ENCODE measurements around the gene TMEM59L.
"Not testable (repeated sequence)": the region's sequence is repeated elsewhere in the genome, so short reads cannot be mapped to it uniquely, and the experiment has no call there.

Gene TMEM59L

DNA sequence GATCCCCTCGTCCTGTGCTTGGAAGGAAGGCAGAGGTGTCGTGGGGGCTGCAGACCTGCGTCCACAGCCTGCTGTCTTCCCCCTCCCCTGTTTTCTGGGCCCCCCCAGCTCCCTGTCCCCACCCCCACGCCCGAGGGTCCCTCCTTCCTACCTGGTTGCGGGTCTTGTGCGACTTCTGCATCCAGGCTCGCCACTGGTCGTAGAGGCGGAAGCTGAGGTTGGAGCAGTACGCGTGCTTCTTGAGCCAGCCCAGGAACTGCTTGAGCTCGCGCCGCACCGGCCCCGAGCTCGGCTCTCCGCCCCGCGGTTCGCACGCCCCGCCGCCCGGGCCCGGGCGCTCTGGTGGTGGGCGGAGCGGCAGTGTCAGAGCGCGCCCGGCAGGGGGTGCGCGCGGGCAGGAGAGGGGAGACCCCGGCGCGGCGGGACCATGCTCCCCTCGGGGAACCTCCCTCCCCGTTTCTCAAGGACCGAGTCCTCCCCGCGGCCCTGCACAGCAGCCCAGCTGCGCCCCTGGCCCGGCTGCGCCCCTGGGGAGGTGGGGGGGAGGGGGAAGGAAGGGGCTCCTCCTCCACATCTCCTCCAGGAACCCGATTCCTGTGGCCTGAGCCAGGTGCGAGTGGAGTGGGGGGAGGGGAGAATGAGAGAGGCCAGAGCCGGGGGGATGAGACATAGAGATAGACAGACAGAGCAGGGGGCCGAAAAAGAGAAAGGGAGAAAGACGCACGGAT lies 18.4 kb upstream of the TMEM59L start:
- in situ Hi-C loops (cut with MboI; ENCODE audit: low sequenced_read_pairs) = no loop called here

DNA sequence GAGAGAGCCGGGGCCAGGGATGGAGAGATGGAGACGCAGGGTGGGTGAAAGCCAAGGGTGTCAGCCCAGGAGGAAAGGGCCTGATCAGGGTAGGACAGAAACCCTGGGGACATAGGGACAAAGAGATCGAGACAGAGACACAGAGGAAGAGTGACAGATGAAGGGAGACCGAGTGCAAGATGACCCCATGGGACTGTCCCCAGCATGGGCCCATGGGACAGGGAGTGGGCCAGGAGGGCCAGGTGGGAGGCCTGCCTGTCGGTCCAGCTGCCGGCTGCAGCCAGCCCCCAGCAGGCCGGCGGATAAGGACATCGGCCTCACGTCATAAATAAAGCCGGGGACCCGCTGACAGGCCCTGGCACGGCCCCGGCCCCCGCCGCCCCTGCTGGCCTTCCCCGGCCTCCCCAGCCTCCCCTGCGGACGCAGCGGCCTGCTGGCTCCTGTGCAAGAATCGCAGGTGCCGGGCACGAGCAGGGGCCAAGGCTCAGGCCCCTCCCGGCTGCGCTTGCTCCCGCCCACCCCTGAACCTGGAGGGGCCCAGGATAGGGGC lies 17.8 kb upstream of the TMEM59L start:
- in situ Hi-C loops (cut with MboI; ENCODE audit: low sequenced_read_pairs) = no loop called here

DNA sequence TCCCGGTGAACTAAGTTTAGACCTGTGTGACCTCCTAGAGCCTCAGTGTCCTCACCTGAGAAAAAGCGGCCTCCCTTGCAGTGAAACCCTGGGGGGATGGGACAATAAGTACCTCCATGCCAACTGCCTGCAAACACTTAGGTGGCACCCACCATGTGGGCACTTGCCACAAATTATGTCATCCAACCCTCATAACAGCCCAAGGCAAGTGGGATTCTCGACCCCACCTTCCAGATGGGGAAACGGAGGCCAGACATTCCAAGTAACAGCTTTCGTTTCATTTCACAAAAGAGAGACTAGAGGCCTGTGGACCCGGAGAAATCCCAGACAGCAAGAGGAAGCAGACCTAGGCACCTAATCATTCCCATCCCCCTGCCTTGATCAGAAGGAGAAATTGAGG lies 17.2 kb upstream of the TMEM59L start:
- in situ Hi-C loops (cut with MboI; ENCODE audit: low sequenced_read_pairs) = no loop called here

DNA sequence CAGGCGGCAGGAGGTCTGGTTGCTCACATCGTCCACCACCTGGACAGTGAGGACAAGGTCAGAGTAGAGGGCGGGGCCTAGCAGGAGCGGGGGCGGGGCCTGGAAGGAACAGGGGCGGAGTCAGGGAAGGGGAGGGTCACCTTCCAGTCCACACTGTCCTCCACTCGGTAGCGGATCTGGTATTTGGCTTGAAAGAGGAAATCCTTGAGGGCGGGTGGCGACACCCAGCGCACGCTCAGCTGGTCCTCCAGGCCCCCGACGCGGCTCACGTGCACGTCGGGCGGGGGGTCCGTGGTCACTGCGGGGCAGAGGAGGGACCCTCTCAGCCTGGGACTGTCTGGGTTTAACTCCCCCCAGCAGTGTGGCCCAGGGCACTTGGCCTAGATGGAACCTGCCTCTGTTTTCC lies 15.9 kb upstream of the TMEM59L start:
- in situ Hi-C loops (cut with MboI; ENCODE audit: low sequenced_read_pairs) = no loop called here

DNA sequence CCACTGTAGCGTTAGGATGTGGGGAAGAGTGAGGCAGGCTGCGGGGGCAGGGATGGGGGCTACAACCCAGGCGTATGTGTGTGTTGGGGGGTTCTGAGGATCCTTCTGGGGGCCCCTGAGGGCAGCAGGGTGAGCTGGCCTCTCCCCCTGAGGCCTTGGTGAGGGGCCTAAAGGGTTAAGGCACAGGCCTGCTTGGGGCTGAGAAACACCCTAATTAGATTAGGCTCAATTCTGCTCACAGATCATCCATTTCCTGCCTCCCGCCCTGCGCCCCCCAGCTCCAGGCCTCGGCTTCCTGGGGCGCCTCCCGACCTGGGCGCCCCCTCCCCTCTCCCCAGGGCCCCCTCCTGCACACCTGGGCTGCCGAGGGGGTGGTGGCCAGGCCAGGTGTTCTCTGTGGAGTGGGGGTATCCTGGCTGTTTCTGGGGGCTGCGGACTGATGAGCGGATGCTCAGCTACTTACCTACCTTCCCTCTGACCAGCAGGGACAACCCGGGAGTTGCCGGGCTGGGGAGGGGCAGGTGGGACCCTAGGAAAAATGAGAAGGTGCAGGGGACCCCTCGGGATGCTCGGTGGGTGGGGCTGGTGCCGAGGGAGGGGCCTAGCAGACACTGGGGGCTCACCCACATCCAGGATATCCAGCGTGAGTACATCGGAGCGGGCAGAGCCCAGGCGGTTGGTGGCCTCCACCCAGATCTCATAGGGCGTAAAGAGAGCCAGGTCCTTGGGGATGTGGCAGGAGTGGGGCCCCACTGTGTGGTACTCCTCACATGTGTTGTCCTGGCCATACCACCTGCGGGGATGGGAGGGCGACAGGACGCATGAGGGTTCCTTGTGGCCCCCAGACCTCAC lies 14.6 kb upstream of the TMEM59L start:
- in situ Hi-C loops (cut with MboI; ENCODE audit: low sequenced_read_pairs) = no loop called here

DNA sequence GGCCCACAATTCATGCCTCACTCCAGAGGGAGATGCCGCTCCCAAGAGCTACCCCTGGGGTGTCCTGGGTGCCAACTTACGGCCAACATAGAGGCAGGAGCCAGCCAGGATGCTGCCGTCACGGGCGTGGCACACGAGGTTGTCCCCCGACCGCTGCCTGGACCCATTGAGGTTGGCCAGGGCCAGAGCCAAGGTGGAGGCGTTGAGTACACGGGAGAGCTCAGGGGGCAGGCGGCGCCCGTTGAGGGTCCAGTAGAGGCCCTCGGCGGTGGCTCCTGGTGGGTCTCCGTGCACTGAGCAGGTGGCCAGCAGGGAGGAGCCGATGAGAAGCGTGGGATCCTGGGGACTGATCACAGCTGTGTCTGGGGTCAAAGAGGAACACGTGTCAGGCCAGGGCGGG lies 13.2 kb upstream of the TMEM59L start:
- in situ Hi-C loops (cut with MboI; ENCODE audit: low sequenced_read_pairs) = no loop called here

DNA sequence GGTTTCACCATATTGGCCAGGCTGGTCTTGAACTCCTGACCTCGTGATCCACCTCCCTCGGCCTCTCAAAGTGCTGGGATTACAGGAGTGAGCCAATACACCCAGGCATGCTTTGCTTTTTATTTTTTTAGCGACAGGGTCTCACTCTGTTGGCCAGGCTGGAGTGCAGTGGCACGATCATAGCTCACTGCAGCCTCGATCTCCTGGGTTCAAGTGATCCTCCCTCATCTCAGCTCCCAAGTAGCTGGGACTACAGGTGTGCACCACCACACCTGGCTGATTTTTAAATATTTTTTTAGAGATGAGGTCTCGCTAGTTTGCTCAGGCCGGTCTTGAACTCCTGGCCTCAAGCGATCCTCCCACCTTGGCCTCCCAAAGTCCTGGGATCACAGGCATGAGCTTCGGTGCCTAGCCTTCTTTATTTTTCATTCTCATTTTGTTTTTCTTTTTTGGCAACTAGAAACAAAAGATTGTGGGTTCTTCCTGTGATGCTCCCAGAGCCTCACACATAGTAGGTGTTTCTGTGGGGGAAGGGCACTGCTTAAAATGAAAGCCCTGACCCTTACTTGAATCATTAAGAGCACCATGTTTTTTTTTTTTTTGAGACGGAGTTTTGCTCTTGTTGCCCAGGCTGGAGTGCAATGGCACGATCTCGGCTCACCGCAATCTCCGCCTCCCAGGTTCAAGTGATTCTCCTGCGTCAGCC lies 11.8 kb upstream of the TMEM59L start:
- in situ Hi-C loops (cut with MboI; ENCODE audit: low sequenced_read_pairs) = not testable (repeated sequence)

DNA sequence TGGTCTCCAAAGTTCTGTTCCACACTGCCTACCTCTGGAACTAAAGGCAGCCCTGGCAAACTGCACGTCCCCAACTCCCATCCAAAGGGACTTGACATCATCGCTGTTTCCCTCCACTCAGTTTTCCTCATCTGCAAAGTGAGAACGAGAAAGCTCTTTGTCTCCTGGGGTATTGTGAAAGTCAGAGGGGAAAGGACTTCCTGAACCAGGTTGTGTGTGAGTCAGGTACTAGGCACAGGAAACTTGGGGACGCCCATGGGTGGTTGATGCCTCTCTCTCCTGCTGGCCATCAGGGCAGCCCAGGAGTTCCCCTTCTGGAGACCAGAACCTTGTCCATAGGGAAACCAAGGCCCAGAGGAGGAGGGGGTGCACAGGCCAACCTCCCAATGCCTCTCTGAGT lies 10.8 kb upstream of the TMEM59L start:
- in situ Hi-C loops (cut with MboI; ENCODE audit: low sequenced_read_pairs) = no loop called here

DNA sequence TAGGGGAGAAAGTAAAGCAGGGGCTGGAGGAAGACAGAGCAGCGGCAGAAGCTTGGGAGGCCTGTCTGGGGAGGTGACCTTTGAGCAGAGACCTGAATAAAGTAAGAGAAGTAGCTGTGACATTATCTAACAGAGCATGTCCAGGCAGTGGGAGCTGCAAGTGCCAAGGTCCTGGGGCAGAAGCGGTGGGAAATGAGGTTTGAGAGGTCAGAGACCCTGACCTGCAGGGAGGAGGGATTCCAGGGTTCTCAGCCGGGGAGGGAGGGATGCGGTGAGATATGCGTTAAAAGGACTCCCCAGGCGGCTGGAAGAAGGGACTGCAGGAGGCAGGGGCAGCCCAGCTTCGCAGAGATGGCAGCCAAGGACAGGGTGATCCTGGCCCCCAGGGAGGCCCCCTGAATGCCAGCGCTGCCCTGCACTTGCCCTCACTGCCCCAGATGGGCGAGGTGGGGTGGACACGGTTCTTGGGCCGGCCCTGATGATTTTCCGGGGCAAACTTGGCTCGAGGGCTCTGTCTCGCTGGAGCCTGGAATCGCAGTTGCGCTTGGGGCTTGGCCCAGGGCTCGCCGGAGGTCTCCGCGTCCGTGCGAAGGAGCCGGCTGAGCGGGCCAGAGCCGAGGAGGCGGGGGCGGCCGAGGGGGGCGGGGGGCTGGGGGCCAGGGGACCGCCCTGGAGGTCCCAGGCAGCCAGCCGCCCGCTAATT lies 9.3 kb upstream of the TMEM59L start:
- in situ Hi-C loops (cut with MboI; ENCODE audit: low sequenced_read_pairs) = no loop called here

DNA sequence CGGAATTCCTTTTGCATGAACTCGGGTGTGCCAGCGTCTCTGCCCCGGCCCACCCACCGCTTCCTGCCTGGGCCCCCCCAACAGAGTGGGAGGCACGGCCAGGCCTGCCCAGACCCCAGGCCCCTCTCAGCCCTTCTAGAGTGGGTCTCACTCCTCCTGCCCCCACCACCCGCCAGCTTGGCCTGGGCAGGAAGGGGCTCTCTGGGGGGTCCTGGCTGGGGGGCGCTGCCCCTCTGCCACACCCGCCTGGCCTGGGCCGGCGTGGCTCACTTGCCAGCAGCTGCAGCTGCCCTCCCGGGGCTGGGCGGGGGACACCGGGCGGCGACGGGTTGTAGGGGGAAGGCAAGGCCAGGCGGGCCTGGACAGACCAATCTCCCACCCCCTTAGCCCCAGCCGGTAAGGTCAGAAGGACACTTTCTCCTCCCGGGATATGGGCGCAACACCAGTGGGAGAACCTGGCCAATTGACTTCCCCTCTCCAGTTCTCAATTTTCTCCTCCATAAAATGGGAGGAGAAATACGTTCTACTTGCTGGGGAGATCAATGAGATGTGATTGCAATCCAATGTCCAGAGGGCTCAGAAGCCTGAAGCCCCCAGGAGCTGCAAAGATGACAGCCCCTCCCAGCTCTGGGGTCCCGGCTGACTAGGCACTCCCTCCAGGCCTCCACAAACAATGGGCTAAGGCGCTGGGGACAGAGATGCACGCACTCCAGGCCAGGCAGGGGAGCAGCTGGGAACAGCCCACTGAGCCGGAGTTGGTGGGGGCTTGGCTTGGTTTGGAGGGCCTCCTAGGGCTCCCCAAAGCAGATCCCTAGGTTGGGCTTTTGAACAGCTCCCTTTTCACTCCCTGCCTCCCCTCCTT lies 8.5 kb upstream of the TMEM59L start:
- in situ Hi-C loops (cut with MboI; ENCODE audit: low sequenced_read_pairs) = no loop called here

DNA sequence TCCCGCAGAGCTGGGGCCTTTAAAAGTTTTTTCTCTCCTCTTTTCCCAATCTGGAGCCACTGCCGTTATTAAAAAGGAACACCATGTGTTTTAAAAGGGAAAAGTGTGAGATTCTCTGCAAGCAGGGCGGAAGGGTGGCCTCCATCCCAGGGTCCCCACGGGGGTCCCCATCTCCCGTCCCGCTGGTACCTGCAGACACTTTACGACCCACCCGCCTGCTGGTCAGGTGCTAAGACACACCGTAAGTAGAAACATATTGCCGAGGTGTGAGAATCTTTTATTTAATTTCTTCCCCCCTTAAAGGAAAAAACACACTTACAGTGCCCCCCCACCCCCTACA lies 7.9 kb upstream of the TMEM59L start:
- in situ Hi-C loops (cut with MboI; ENCODE audit: low sequenced_read_pairs) = no loop called here

DNA sequence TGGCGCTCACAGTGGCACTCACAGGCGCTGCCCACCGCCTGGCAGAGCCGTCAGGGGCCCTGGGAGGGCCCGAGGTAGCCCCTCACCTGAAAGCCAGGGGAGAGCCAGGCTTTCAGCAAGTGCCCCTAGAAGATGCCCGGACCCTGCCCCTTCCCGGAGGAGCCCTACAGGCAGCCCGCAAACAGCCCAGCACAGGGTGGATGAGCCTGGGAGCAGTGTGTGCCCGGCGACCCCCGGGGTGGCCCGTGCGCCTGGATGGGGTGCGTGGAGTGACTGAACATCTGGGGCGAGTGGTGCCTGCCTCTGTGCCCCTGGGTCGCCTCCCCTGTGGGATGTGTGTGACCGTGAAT lies 7.5 kb upstream of the TMEM59L start:
- in situ Hi-C loops (cut with MboI; ENCODE audit: low sequenced_read_pairs) = no loop called here

DNA sequence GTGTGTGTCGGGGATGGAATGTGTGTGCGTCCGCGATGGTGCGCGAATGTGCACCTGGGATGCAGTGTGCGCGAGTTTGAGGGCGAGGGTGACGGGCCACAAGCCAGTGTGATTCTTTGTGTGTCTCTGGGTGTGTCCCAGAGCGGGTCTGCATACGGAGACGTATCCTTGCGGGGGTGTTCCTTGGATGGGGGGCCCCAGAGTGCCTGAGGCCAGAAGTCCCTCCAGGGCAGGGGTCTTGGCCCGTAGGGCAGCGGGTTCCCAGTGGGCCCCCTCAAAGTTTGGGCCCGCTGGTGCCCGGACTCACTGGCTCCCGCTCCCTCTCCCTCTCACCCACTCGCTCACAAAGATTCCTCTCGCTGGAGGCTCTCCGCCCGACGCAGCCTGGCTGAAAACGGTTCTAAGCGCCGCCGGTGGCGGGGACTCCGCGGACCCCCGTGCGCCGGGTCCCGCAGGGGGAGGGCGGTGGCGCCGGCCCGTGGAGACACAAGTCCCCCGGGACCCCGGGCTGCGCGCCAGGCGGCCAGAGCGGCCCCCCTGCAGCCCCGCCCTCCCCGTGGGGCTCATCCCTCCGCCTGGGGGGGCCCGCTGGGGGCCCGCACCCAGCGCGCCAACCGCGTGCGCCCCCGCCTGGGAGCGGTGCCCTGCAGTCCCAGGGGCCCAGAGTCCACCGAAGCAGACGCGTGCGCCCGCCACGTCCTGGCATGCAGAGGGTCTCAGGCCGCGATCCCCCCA lies 7.0 kb upstream of the TMEM59L start:
- in situ Hi-C loops (cut with MboI; ENCODE audit: low sequenced_read_pairs) = no loop called here

DNA sequence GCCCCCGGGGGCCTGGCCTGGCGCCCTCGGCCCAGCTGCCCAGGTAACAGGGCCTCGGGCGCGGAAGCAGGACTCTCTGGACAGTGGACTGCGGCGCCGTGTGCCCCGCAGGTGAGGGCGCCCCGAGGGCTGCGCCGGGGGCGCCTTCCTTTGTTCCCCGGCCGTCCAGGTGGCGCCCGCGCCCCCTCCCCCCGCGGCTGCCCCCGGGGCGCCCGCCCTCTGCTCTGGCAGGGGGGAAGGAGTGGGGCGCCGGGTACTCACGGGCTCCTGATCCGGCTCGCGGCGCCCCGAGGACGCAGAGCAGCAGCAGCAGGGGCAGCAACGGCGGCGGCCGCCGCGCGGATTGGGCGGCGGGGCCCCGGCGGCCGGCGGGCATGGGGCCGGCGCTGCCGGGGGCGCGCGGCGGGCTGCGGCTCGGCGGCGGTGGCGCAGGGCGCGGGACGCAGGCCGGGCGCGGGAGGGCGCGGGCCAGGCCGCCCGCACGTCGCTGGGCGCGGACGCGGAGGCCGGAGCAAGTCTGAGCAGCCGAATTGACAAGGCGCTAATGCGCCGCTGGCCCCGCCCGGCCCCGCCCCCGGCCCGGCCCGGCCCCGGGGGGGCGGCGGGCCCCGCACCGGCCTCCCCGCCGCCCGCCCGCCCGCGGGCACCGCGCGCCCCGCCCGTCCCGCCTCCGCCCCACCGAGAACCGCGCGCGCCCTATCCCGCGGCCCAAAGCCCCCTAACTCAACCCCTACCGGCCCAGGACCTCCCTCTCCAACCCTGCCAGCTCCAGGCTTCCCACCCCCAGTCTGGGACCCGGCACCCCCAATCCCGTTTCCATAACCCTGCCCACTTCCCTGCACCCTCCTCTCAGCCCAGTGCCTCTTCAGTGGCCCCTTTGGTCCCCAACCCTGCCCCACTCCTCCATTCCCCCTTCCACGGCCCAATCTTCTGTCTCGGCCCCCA lies 6.1 kb upstream of the TMEM59L start, which contains the start of gene CRLF1:
TSS of gene CRLF1 (minus strand) at position 519 of the 945 bp plus-strand sequence. CDS start at position 376, 143 bp downstream.
- in situ Hi-C loops (cut with MboI; ENCODE audit: low sequenced_read_pairs) = no loop called here

DNA sequence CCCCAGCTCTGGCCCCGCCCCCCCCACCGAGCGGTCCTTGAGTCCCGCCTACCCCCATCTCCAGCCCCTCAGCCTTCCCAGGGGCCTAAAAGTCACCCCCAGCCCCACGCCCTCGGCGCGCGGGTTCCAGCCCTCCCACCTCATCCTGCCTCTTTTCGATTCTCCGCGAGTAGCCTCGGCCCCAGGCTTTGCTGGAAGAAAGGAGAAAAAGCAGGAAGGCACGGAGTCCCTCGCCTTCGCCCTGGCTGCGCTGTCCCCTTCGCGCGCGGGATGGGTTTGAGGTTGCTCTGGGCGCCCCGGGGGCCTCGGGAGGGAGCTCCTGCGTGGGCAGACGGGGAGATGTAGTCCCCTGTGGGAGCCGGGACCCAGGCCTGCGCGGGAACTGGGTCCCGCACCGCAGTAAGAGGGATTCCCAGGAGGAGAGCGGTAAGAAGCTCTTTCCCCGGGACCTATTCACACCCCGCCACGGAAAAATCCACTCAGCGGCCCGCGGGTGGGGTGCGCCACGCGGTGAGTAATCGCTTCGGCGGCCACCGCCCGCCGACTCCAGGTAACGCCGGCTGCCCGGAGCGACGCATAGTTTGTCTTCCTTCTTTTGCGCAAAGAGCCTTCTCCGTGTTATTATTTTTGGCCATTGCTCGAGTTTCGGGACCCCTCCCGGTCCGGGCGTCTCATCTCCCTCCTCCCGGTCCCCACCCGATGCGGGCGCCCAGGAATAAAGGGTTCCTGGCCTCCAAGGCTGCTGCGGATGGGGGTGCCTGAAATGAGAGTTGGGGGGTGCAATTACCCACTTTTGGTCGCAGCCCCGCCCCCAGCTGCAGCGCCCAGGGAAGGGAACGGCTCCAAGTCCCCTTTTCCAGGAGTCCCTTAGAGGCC lies 5.2 kb upstream of the TMEM59L start:
- in situ Hi-C loops (cut with MboI; ENCODE audit: low sequenced_read_pairs) = no loop called here

DNA sequence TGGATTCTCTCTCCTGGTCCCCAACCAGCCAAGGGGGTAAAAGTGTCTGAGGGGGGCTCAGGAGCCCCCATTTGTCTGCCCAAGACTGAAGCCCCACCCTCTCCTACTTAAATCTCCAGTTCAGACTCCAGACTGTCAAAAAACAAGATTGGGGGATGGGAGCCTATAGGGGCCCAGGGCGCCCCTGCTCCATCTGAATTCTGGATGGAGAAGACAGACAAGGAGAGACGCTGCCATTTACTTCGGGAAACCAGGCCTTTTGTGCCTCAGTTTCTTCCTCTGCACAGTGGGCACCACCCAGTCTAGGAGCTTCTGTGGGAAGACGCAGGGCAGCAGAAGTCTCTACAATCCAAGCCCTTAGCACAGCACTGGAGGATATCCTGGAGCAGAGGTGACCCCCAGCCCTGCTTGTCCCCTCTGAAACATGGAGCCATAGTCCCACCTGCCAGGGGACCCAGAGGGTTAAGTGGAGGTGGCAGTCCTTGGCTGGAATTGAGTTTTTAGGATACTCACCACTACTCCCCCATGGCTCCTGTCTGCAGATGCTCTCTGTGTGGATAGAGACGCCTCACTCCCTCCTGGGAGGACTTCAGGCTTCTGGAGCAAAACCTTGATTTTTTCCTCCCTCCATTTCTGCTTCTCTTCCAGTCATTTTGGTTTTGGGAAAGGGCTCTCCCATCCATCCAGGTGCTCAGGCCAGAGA lies 4.4 kb upstream of the TMEM59L start:
- in situ Hi-C loops (cut with MboI; ENCODE audit: low sequenced_read_pairs) = no loop called here
